LNCAP (cell line): ENCODE data around the gene CIT.

Experiments used
- TF ChIP-seq, protein P1 (sequence below): fragments of 450-650 bp; IDR thresholded peaks from 2 replicates; pipeline ENCODE4 v1.5.1; 2017; ENCODE audit warnings: mild to moderate bottlenecking

CIT gene

DNA sequence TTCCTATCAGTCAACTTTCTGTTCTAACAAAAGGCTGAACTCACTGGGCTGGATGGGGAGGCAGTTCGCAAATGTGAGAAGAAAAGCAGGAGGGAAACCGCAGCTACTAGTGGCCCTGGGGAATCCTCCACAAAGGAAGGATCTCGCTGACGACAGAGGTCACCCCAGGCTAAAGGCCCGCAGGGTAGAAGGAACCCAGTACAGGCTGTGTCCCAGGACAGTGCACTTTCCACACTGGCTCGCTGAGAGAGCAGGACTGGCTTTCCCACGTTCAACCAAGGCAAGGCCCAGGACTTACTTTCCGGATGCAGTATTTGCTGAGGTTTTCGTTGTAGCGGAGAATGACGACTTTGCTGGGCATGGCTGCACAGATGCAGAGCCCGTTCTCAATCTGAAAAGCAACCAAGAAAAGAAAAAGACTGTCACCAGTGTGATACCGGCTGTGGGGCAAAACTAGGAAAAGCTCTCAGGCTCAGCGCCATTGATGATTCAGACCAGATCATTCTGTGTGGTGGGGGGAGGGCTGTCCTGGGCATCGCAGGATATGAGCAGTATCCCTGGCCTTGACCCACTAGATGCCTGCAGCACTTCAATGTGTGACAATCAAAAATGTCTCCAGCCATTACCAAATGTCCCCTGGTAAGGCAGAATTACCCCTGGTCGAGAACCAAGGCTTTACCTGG is 172.9 kb downstream of the CIT start:
- TF ChIP-seq, protein P1, sequence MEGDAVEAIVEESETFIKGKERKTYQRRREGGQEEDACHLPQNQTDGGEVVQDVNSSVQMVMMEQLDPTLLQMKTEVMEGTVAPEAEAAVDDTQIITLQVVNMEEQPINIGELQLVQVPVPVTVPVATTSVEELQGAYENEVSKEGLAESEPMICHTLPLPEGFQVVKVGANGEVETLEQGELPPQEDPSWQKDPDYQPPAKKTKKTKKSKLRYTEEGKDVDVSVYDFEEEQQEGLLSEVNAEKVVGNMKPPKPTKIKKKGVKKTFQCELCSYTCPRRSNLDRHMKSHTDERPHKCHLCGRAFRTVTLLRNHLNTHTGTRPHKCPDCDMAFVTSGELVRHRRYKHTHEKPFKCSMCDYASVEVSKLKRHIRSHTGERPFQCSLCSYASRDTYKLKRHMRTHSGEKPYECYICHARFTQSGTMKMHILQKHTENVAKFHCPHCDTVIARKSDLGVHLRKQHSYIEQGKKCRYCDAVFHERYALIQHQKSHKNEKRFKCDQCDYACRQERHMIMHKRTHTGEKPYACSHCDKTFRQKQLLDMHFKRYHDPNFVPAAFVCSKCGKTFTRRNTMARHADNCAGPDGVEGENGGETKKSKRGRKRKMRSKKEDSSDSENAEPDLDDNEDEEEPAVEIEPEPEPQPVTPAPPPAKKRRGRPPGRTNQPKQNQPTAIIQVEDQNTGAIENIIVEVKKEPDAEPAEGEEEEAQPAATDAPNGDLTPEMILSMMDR: no peak

DNA sequence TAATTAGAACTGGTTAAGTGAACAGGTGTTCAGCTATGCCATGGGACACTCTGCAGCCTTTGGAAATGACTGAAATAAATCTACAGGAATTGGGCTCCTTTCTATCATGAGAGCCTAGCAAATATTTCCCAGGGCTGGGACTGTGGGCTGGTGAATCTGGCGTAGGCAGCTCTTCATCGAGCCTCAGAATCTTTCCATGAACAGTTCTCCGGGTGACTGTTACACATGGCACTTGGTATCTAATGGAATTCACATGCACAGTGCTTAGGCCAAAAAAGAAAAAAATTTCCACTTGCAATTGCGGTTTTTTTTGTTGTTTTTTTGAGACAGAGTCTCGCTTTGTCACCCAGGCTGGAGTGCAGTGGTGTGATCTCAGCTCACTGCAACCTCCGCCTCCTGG is 177.0 kb downstream of the CIT start:
- TF ChIP-seq, protein P1: no peak

DNA sequence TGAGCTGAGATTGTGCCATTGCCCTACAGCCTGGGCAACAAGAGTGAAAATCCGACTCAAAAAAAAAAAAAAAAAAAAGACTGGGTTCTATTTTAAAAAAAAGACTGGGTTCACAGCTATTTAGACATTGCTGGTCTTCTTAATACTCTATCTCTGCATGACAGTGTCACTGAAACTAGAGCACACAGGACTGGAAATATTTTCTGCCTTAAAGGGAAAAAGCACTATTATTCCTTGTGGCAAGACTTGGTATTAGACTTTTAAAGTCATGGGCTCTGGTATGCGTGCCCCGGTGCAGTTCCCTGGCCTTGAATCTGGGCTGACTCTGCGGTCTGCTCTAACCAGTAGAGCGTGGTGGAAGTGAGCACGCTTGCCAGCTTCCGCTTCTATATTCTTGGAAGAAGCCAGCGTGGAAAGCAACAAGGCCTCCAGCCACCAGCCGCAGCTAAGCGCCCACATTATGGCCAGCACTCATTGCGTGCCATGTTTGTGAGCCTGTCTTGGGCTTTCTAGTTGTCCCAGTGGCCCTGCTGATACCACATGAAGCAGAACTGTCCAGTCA is 177.8 kb downstream of the CIT start:
- TF ChIP-seq, protein P1: no peak

DNA sequence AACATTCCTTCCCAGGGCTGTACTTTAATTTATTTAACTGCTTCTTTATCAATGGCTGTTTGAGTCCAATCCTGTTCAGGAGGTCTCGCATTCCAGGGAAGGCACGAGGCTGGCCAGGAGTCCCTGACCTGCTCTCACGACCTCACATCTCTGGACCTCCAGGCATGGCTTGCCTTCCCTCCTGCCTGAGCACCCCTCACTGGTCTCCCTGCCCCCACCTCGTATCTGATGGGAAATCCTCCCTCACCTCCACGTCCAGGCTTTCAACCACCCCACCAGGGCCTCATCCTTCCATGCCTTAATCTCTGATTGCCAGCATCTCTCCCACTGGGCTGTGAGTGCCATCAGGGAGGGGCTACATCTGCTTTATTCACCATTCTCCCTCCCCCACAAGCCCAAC is 180.2 kb downstream of the CIT start:
- TF ChIP-seq, protein P1: no peak

- TF ChIP-seq, protein P1: peak; percentile 72; the same call in 1 of the 2 replicates
Observed at GRCh38 chr12:119695034-119695433, 182.1 kb downstream of the CIT start.

DNA sequence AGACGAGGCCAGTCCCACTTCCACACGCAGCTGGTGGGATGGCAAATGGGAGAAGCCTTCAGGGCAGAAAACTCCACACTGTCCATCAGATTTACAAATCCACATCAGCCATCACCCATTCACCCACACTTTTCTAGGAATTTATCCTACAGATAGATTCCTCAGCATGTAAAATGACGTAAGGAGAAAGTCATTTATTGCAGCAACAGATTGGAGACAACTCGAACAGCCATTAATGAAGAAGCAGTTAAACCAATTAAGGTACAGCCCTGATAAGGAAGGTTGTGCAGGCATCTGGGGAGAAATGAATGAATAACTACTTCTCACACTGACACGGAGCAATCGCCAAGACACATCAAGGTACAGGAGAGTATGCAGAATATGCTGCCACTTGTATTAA is 183.0 kb downstream of the CIT start:
- TF ChIP-seq, protein P1: no peak

GRCh38 chr12:119693511-119693910 is 183.6 kb downstream of the CIT start:
- TF ChIP-seq, protein P1: no peak
